Measurements from ENCODE around the gene XXYLT1.

The XXYLT1 gene

GRCh38 chr3:195181741-195182469 lies 89.1 kb downstream of the XXYLT1 start:
- no peak for DNase-seq

- DNase-seq = no peak
Measured at GRCh38 chr3:195181113-195181498, 89.9 kb downstream of the XXYLT1 start.

GRCh38 chr3:195180490-195181112 lies 90.4 kb downstream of the XXYLT1 start:
- DNase-seq = no peak

- peak in 1 of 2 donors; percentile 28 for DNase-seq
Measured at GRCh38 chr3:195179776-195180489, 91.0 kb downstream of the XXYLT1 start.

- DNase-seq = peak in 1 of 2 donors; percentile 62
Measured at GRCh38 chr3:195178124-195178910, 92.6 kb downstream of the XXYLT1 start.

GRCh38 chr3:195177422-195178123 lies 93.4 kb downstream of the XXYLT1 start:
- DNase-seq = no peak

GRCh38 chr3:195176776-195177175 lies 94.2 kb downstream of the XXYLT1 start:
- DNase-seq = no peak

GRCh38 chr3:195175476-195176337 lies 95.3 kb downstream of the XXYLT1 start:
- no peak for DNase-seq

GRCh38 chr3:195175076-195175475 lies 95.9 kb downstream of the XXYLT1 start:
- no peak for DNase-seq

- no peak for DNase-seq
Measured at GRCh38 chr3:195173657-195174056, 97.3 kb downstream of the XXYLT1 start.

- DNase-seq = no peak
Measured at GRCh38 chr3:195172896-195173295, 98.1 kb downstream of the XXYLT1 start.

- DNase-seq = peak in 1 of 2 donors; percentile 22
Measured at GRCh38 chr3:195172039-195172684, 98.8 kb downstream of the XXYLT1 start.

- no peak for DNase-seq
Measured at GRCh38 chr3:195171093-195171873, 99.7 kb downstream of the XXYLT1 start.

- DNase-seq = no peak
Measured at GRCh38 chr3:195170496-195170895, 100.5 kb downstream of the XXYLT1 start.

- no peak for DNase-seq
Measured at GRCh38 chr3:195169011-195169649, 101.8 kb downstream of the XXYLT1 start.

- DNase-seq = no peak
Measured at GRCh38 chr3:195168009-195168762, 102.8 kb downstream of the XXYLT1 start.

- no peak for DNase-seq
Measured at GRCh38 chr3:195165790-195166189, 105.2 kb downstream of the XXYLT1 start.

GRCh38 chr3:195165265-195165609 lies 105.7 kb downstream of the XXYLT1 start:
- no peak for DNase-seq
